ENCODE results near the gene NLRC5. TPM values are rescaled to one million over a fixed set of nuclear protein-coding genes. Genes with fewer than 3 reads are reported as not detected.

Gene NLRC5
- total RNA-seq, 2 donors from 2014 or later = 78.1 to 79.7 TPM

DNA sequence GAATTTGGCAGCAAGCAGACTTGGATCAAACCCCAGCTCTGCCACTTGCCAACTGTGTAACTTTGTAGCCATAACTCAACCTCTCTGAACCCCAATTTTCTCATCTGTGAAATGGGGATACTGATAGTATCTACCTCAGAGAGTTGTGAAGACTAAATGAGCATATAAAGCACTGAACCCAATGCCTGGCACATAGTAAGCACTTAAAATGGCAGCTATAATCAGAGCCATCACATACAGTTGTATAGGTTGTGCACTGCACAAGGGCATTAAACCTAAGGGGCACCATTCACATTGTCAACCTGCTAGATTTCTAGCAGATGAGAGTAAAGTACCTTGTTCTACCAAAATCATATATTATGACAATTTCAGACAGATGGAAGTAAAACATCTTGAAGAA, 92.4 kb downstream of the NLRC5 start:
- no peak overlapping the region for H3K9ac ChIP-seq (ENCODE audit: low read depth in 2 of 2, low read length in 2 of 2)
- no peak for DNase-seq
- intact Hi-C loops (cut with DNase I) = loop anchor here (10.0 kb wide), 1 partner anchor 117 kb away; the partner anchor contains the start of gene CETP
- H3K9me3 ChIP-seq = no peaks in the 10 kb centered on the region
- H3K27ac ChIP-seq = no peak overlapping the region
- H3K36me3 ChIP-seq = peaks cover 3% of the 10 kb centered on the region
- H3K27me3 ChIP-seq = no peaks in the 10 kb centered on the region
- no peak overlapping the region for H3K4me3 ChIP-seq
- TF ChIP-seq, protein P1, sequence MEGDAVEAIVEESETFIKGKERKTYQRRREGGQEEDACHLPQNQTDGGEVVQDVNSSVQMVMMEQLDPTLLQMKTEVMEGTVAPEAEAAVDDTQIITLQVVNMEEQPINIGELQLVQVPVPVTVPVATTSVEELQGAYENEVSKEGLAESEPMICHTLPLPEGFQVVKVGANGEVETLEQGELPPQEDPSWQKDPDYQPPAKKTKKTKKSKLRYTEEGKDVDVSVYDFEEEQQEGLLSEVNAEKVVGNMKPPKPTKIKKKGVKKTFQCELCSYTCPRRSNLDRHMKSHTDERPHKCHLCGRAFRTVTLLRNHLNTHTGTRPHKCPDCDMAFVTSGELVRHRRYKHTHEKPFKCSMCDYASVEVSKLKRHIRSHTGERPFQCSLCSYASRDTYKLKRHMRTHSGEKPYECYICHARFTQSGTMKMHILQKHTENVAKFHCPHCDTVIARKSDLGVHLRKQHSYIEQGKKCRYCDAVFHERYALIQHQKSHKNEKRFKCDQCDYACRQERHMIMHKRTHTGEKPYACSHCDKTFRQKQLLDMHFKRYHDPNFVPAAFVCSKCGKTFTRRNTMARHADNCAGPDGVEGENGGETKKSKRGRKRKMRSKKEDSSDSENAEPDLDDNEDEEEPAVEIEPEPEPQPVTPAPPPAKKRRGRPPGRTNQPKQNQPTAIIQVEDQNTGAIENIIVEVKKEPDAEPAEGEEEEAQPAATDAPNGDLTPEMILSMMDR (IDR thresholded peaks at IDR 0.05) = no peak
- H3K4me1 ChIP-seq = no peaks in the 10 kb centered on the region

DNA sequence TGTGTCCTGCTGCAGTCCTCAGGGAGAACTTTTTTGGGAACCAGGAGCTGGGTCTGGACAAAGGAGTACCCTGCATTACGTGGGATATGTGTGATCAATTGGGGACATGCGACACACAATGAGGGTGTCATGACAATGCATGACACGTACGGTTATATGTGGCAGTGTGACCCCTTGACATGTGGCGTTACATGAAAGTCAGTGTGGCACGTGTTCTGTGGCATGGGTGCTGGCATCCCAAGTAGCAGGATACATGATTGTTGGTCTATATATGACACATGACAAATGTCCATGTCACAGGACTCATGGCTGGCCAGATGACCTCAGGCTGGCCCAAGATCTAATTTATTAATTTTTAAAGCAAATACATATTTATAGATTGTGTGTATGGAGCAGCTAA, 93.3 kb downstream of the NLRC5 start:
- intact Hi-C loops (cut with DNase I) = loop anchor here (10.0 kb wide), 1 partner anchor 118 kb away; the partner anchor contains the start of gene CETP
- TF ChIP-seq, protein P1 (IDR thresholded peaks at IDR 0.05) = no peak
- no peaks in the 10 kb centered on the region for H3K27me3 ChIP-seq
- no peaks in the 10 kb centered on the region for H3K4me1 ChIP-seq
- no peak overlapping the region for H3K27ac ChIP-seq
- H3K9ac ChIP-seq (ENCODE audit: low read depth in 2 of 2, low read length in 2 of 2) = no peak overlapping the region
- no peak overlapping the region for H3K4me3 ChIP-seq
- H3K36me3 ChIP-seq = peaks cover 3% of the 10 kb centered on the region
- no peaks in the 10 kb centered on the region for H3K9me3 ChIP-seq
- no peak for DNase-seq

DNA sequence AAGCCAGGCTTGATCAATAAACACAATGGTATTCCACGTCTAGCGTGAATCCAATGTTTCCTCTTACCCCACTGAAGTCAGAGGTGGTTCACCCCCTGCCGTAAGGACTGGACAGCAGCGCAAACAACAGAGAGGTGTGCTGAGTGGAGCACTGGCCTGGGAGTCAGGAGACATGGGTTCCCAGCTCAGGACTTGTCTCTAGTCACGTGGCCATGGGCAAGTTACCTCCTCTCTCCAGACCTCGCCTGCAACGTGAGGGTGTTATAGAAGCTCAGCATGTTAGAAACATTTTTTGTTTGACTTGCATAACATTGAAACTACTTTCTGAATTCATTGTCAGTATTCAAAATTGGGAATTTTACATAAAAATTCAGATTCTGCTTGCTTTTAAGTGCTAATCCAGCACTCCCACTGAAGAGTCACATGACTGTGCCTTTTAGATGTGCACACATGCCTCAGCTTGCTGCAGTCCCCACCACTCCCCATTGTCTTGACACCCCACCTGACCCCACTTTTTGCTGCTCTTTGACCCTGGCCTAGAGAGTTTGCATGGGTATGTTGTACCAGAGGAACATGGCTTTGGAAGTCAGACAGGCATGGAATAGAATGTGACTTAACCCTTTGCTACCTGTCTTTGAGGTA, 94.2 kb downstream of the NLRC5 start:
- peaks cover 3% of the 10 kb centered on the region for H3K36me3 ChIP-seq
- no peak overlapping the region for H3K4me3 ChIP-seq
- TF ChIP-seq, protein P1 (IDR thresholded peaks at IDR 0.05) = no peak
- DNase-seq = no peak
- H3K9ac ChIP-seq (ENCODE audit: low read depth in 2 of 2, low read length in 2 of 2) = no peak overlapping the region
- intact Hi-C loops (cut with DNase I) = loop anchor here (2.0 to 10.0 kb wide), 2 partner anchors 85 to 119 kb away; partner anchors contain the start of gene CETP
- no peak overlapping the region for H3K27ac ChIP-seq
- H3K4me1 ChIP-seq = no peaks in the 10 kb centered on the region
- H3K27me3 ChIP-seq = no peaks in the 10 kb centered on the region
- H3K9me3 ChIP-seq = no peaks in the 10 kb centered on the region

DNA sequence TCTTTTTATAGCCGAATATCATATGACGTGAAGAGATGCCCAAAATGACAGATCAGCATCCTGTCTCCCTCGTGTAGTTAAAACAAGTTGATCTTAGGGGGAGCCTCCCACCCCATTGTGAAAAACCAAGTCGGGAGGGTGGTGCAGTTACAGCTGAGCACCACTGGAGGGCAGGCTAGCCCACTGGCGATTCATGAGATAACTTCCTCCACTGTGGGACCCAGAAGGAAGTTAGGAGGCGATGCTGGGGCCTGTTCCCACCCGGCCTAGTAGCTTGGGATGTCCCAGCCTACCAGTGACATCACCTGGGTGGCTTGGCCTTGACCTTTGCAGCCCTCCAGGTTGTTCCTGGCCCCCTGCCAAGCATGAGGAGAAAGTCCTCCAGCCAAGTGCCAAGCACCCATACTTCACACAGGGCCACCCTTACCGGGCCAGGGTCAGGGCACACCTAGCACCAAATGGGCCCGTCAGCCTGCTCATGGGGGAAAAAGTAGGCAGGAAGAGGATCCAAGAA, 95.0 kb downstream of the NLRC5 start:
- Histone ChIP-seq H3K27ac (no peak overlapping the region), H3K9ac (ENCODE audit: low read depth in 2 of 2, low read length in 2 of 2) (peak overlapping the region in 1 of 2 donors; percentile 27), H3K9me3 (no peaks in the 10 kb centered on the region), H3K36me3 (peaks cover 3% of the 10 kb centered on the region), H3K4me3 (no peak overlapping the region), H3K27me3 (no peaks in the 10 kb centered on the region), H3K4me1 (no peaks in the 10 kb centered on the region)
- intact Hi-C loops (cut with DNase I) = loop anchor here (2.0 to 10.0 kb wide), 2 partner anchors 84 to 120 kb away; partner anchors contain the start of gene CETP
- peak; percentile 74 for DNase-seq
- TF ChIP-seq, protein P1 (IDR thresholded peaks at IDR 0.05) = peak; percentile 96

DNA sequence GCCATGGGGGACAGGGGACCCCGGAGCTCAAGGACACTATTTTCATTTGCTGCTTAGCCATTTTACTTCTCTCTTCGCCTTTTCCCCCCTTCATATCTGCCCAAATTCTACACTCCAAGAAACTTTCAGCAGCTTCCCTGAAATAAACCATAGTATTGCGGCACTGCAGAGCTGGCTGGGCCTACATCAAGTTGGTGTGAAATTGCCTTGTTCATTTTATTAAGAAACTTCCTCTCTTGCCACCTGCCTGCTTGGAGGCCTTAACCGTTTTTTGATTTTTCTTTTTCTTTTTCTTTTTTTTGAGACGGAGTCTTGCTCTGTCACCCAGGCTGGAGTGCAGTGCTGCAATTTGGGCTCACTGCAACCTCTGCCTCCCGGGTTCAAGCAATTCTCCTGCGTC, 95.6 kb downstream of the NLRC5 start:
- no peak overlapping the region for H3K27ac ChIP-seq
- H3K9ac ChIP-seq (ENCODE audit: low read depth in 2 of 2, low read length in 2 of 2) = no peak overlapping the region
- H3K27me3 ChIP-seq = no peaks in the 10 kb centered on the region
- H3K4me3 ChIP-seq = no peak overlapping the region
- TF ChIP-seq, protein P1 (IDR thresholded peaks at IDR 0.05) = no peak
- intact Hi-C loops (cut with DNase I) = loop anchor here (2.0 to 10.0 kb wide), 3 partner anchors 84 to 212 kb away; partner anchors contain the start of gene CETP
- H3K36me3 ChIP-seq = no peaks in the 10 kb centered on the region
- H3K4me1 ChIP-seq = no peaks in the 10 kb centered on the region
- no peak for DNase-seq
- H3K9me3 ChIP-seq = no peaks in the 10 kb centered on the region
